ENCODE data around the gene REXO2. TPM values are rescaled to one million over a fixed set of nuclear protein-coding genes. Genes with fewer than 3 reads are reported as not detected.

REXO2 gene
- total RNA-seq, 4 donors from 2014 or later, result 29.3 to 177 (median 91.2) TPM

- Histone ChIP-seq H3K27me3 (no peaks in the 10 kb centered on the region), H3K4me1 (peaks cover 27 to 41% of the 10 kb centered on the region in 2 donors), H3K4me3 (peak overlapping the region; percentile 66 to 97 (median 83)), H3K36me3 (peaks cover 0 to 16% of the 10 kb centered on the region in 2 donors), H3K9me3 (no peaks in the 10 kb centered on the region), H3K27ac (peak overlapping the region; percentile 94 to 100 (median 98))
- intact Hi-C loops (cut with DNase I; ENCODE audit: low total_unique reads) (loop anchor here (1.0 to 5.0 kb wide), 2 partner anchors 38 to 524 kb away; partner anchors contain the start of genes REXO2 and USP28), in situ Hi-C loops (cut with MboI; ENCODE audit: low sequenced_read_pairs in 4 of 4) (loop anchor here in 1 of 4 donors (5.0 kb wide), 1 partner anchor 36 kb away; the partner anchor contains the start of gene REXO2)
- DNase-seq (no peak), ATAC-seq (no peak)
- TF ChIP-seq POLR2A (IDR thresholded peaks at IDR 0.05), result no peak
These were observed 38.4 kb upstream of the REXO2 start for GRCh38 chr11:114400915-114401223.

- no peak for TF ChIP-seq CTCF (IDR thresholded peaks at IDR 0.05 in 4 of 5, conservative IDR thresholded peaks at IDR 0.05 in 1 of 5)
- TF ChIP-seq POLR2A (IDR thresholded peaks at IDR 0.05), result no peak
These were observed 38.0 kb upstream of the REXO2 start for GRCh38 chr11:114401311-114401710.

DNA sequence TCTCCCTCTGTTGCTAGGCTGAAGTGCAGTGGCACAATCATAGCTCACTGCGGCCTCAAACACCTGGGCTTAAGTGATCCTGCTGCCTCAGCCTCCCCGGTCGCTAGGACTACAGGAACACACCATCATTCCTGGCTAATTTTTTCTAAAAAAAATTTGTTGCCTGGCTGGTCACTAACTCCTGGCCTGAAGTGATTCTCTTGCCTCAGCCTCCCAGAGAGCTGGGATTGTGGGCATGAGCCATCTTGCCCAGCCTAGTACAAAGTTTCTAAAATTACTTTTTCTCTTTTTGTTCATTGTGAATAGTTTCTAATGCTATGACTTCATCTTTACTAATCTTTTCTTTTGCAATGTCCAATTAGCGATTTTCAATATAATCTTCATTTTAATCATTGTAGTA lies 26.3 kb upstream of the REXO2 start:
- intact Hi-C loops (cut with DNase I; ENCODE audit: low total_unique reads) (no loop called here), in situ Hi-C loops (cut with MboI; ENCODE audit: low sequenced_read_pairs in 4 of 4) (no loop called here)
- no peaks in the 10 kb centered on the region for H3K27me3 ChIP-seq
- no peak overlapping the region for H3K4me3 ChIP-seq
- peaks cover 0 to 36% of the 10 kb centered on the region in 2 donors for H3K36me3 ChIP-seq
- no peak for TF ChIP-seq POLR2A (IDR thresholded peaks at IDR 0.05)
- no peak for TF ChIP-seq CTCF (IDR thresholded peaks at IDR 0.05 in 4 of 5, conservative IDR thresholded peaks at IDR 0.05 in 1 of 5)
- H3K9me3 ChIP-seq, result no peaks in the 10 kb centered on the region
- no peak for ATAC-seq
- no peak for DNase-seq
- H3K27ac ChIP-seq, result no peak overlapping the region
- no peaks in the 10 kb centered on the region for H3K4me1 ChIP-seq

More at GRCh38 chr11:114401311-114401710, 38.0 kb upstream of the REXO2 start:
- Histone ChIP-seq H3K4me3 (peak overlapping the region; percentile 66 to 97 (median 83)), H3K9me3 (no peaks in the 10 kb centered on the region), H3K36me3 (peaks cover 0 to 20% of the 10 kb centered on the region in 2 donors), H3K27me3 (no peaks in the 10 kb centered on the region), H3K4me1 (peaks cover 27 to 41% of the 10 kb centered on the region in 2 donors), H3K27ac (peak overlapping the region; percentile 94 to 100 (median 98))
- in situ Hi-C loops (cut with MboI; ENCODE audit: low sequenced_read_pairs in 4 of 4), result loop anchor here in 1 of 4 donors (5.0 kb wide), 1 partner anchor 36 kb away; the partner anchor contains the start of gene REXO2
- ATAC-seq, result no peak
- DNase-seq, result no peak
- intact Hi-C loops (cut with DNase I; ENCODE audit: low total_unique reads), result loop anchor here (5.0 kb wide), 1 partner anchor 524 kb away; the partner anchor contains the start of gene USP28

DNA sequence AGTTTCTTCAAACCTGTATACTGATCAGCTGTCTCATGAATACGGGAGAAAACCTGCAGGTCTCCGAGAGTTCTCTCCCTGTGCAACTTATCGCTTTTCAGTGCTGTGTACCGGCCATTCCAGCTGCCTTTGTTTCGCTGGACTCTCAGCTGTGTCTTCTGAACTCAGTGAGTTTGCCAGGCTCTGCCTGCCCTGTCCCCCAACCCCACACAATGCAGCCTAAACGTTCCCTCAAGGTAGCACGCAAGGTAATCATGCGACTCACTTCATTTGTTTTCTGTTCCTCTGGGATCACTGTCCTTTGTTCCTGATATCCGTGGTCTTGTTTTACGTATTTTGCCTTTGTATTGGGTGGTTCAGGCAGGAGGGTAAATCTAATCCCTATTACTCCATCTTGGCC lies 25.3 kb upstream of the REXO2 start:
- TF ChIP-seq POLR2A (IDR thresholded peaks at IDR 0.05) (no peak), CTCF (IDR thresholded peaks at IDR 0.05 in 4 of 5, conservative IDR thresholded peaks at IDR 0.05 in 1 of 5) (no peak)
- intact Hi-C loops (cut with DNase I; ENCODE audit: low total_unique reads), result no loop called here
- in situ Hi-C loops (cut with MboI; ENCODE audit: low sequenced_read_pairs in 4 of 4), result no loop called here

DNA sequence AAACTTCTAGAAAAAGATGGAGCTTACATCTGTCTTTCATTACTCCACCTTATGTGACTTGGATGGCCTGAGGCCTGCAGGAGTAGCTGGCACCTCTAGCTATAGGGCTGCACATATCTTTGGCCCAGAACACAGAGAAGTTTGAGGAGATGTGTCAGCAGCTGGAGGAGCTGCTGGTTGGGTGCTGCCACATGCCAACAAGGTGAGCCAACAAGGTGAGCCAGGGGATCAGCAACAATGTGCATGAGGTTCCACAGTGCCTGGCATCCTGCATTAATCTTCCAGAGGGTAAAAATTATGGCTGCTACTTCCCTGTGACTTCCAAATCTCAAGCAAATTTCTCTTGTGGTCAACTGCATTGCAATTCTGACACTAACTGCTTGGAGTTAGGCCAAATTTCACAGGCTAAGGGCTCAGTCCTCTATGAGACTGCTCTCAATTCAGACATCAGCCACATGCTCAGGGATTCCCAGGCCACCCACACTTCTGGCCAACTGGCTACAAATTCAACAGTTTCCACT lies 22.8 kb upstream of the REXO2 start:
- intact Hi-C loops (cut with DNase I; ENCODE audit: low total_unique reads), result no loop called here
- DNase-seq (no peak), ATAC-seq (no peak)
- H3K27me3 ChIP-seq, result no peaks in the 10 kb centered on the region
- H3K4me1 ChIP-seq, result no peaks in the 10 kb centered on the region
- H3K27ac ChIP-seq, result no peak overlapping the region
- H3K9me3 ChIP-seq, result no peaks in the 10 kb centered on the region
- H3K4me3 ChIP-seq, result no peak overlapping the region
- in situ Hi-C loops (cut with MboI; ENCODE audit: low sequenced_read_pairs in 4 of 4), result no loop called here
- no peak for TF ChIP-seq POLR2A (IDR thresholded peaks at IDR 0.05)
- TF ChIP-seq CTCF (IDR thresholded peaks at IDR 0.05 in 4 of 5, conservative IDR thresholded peaks at IDR 0.05 in 1 of 5), result no peak
- peaks cover 0 to 15% of the 10 kb centered on the region in 2 donors for H3K36me3 ChIP-seq

More for the DNA sequence above, 25.3 kb upstream of the REXO2 start:
- H3K36me3 ChIP-seq, result peaks cover 0 to 31% of the 10 kb centered on the region in 2 donors
- DNase-seq, result no peak
- no peaks in the 10 kb centered on the region for H3K9me3 ChIP-seq
- no peaks in the 10 kb centered on the region for H3K27me3 ChIP-seq
- ATAC-seq, result no peak
- no peak overlapping the region for H3K27ac ChIP-seq
- no peaks in the 10 kb centered on the region for H3K4me1 ChIP-seq
- no peak overlapping the region for H3K4me3 ChIP-seq

All from gastrocnemius medialis (tissue), 4 donors.